Endothelial cell of umbilical vein (primary cell): ENCODE results near the gene RASA1.

Experiments used
- EZH2 ChIP-seq: IDR thresholded peaks from 2 replicates; pipeline ENCODE4 v1.6.1; 2012; ENCODE audit warnings: borderline replicate concordance, low read depth, mild to moderate bottlenecking, moderate library complexity, low read length, inconsistent platforms; ENCODE audit not compliant: severe bottlenecking
- MAX ChIP-seq: IDR thresholded peaks from 2 replicates; pipeline ENCODE4 v1.6.1; 2011; ENCODE audit not compliant: insufficient read depth, insufficient read length
- MYC ChIP-seq: IDR thresholded peaks from one replicate; pipeline ENCODE4 v1.6.1; 2011; ENCODE audit warnings: mild to moderate bottlenecking, low read depth, low read length
- POLR2AphosphoS5 ChIP-seq: IDR thresholded peaks from 2 replicates; pipeline ENCODE4 v1.6.1; 2012; ENCODE audit warnings: low read depth, mild to moderate bottlenecking, control low read depth, low read length, moderate library complexity; ENCODE audit not compliant: insufficient read depth
- TF ChIP-seq, protein P1 (sequence below), 2 donors: IDR thresholded peaks; 1 replicate in 1 of 2; 2 replicates in 1 of 2; pipeline ENCODE4 v1.5.1; 2011; ENCODE audit warnings: low read length in 2 of 2, mild to moderate bottlenecking in 2 of 2, moderate library complexity in 2 of 2, control low read depth in 1 of 2, inconsistent platforms in 1 of 2, low read depth in 1 of 2; ENCODE audit not compliant: insufficient read depth in 1 of 2; ENCODE audit errors: extremely low read depth in 1 of 2

- no peak for TF ChIP-seq POLR2AphosphoS5
- TF ChIP-seq MAX: no peak
- no peak for TF ChIP-seq EZH2
- TF ChIP-seq, protein P1, sequence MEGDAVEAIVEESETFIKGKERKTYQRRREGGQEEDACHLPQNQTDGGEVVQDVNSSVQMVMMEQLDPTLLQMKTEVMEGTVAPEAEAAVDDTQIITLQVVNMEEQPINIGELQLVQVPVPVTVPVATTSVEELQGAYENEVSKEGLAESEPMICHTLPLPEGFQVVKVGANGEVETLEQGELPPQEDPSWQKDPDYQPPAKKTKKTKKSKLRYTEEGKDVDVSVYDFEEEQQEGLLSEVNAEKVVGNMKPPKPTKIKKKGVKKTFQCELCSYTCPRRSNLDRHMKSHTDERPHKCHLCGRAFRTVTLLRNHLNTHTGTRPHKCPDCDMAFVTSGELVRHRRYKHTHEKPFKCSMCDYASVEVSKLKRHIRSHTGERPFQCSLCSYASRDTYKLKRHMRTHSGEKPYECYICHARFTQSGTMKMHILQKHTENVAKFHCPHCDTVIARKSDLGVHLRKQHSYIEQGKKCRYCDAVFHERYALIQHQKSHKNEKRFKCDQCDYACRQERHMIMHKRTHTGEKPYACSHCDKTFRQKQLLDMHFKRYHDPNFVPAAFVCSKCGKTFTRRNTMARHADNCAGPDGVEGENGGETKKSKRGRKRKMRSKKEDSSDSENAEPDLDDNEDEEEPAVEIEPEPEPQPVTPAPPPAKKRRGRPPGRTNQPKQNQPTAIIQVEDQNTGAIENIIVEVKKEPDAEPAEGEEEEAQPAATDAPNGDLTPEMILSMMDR (IDR thresholded peaks at IDR 0.05; ENCODE audit: extremely low read depth in 1 of 2, insufficient read depth in 1 of 2, low read depth in 1 of 2, low read length in 2 of 2): no peak
- TF ChIP-seq MYC: no peak
Measured at GRCh38 chr5:87421307-87421706, 153.6 kb downstream of the RASA1 start.
